MM.1S (cell line): ENCODE measurements around the gene AIP.

Source experiments
- EZH2 ChIP-seq: fragments of 300-600 bp; sonication (generic); optimal IDR thresholded peaks from 2 replicates; pipeline ENCODE3; 2017; ENCODE audit warnings: low read depth, mild to moderate bottlenecking, antibody characterized with exemption, low read length, mixed read lengths
- TF ChIP-seq, protein P1 (sequence below): fragments of 300-600 bp; sonication (generic); IDR thresholded peaks from 2 replicates; pipeline ENCODE4 v1.5.1; 2016; ENCODE audit warnings: antibody characterized with exemption, low read length, mixed read lengths

DNA sequence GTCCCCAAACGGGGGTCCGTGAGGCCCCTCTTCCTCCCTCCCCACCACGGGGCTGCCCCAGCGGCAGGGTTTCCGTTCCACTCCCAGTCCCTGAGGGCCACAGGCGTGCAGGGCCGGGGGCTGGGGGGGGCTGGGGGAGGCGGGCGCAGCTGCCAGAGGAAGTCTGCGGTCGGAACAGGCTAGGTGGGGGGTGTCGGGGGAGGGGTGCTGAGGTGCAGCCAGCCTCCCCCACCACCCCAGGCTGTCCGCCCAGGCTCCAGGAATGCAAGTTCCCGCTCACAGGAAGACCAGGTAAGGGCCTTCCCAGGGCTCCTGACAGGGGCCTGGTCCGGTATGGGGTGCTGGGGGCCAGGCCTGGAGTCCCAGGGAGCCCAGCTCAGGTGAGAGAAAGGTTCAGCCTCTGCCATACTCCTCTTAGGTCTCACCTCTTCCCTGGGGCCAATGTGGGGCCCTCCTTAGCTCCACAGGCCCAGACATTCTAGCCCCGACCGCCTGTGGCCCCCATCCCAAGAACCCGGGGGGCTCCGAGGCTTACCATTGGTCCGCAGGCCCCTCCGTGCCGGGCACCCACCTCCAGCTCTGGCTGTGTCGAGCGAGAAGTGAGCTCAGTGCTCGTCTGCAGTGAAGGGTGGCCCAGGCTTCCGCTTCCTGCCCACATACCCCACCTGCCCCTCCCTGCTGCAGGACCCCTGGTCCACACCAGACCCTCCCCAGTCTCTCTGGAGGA is 45.6 kb upstream of the AIP start, which contains the start of gene PTPRCAP:
- TF ChIP-seq, protein P1, sequence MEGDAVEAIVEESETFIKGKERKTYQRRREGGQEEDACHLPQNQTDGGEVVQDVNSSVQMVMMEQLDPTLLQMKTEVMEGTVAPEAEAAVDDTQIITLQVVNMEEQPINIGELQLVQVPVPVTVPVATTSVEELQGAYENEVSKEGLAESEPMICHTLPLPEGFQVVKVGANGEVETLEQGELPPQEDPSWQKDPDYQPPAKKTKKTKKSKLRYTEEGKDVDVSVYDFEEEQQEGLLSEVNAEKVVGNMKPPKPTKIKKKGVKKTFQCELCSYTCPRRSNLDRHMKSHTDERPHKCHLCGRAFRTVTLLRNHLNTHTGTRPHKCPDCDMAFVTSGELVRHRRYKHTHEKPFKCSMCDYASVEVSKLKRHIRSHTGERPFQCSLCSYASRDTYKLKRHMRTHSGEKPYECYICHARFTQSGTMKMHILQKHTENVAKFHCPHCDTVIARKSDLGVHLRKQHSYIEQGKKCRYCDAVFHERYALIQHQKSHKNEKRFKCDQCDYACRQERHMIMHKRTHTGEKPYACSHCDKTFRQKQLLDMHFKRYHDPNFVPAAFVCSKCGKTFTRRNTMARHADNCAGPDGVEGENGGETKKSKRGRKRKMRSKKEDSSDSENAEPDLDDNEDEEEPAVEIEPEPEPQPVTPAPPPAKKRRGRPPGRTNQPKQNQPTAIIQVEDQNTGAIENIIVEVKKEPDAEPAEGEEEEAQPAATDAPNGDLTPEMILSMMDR, result no peak
- no peak for TF ChIP-seq EZH2
